OCI-LY1 (cell line): ENCODE data around the gene CELF6.

Experiments
- H2AFZ ChIP-seq: fragments of 200-600 bp; sonication (generic), shearing (Covaris generic); 2 replicates; pipeline ENCODE4 v1.6.0; 2014; ENCODE audit warnings: antibody characterized with exemption, mild to moderate bottlenecking, low read length
- H3F3A ChIP-seq: fragments of 200-600 bp; sonication (generic), shearing (Covaris generic); 2 replicates; pipeline ENCODE4 v1.6.0; 2014; ENCODE audit warnings: mild to moderate bottlenecking, antibody characterized with exemption, low read length, moderate library complexity; ENCODE audit not compliant: insufficient read depth
- H3K27ac ChIP-seq: fragments of 200-600 bp; sonication (generic); 2 replicates; pipeline ENCODE4 v1.5.1; 2014; ENCODE audit warnings: low read length, mixed run types, mild to moderate bottlenecking, low read depth; ENCODE audit not compliant: poor library complexity, severe bottlenecking
- H3K27me3 ChIP-seq: fragments of 200-600 bp; sonication (generic); 2 replicates; pipeline ENCODE4 v1.6.0; 2014; ENCODE audit warnings: antibody characterized with exemption, mild to moderate bottlenecking, low read length, moderate library complexity; ENCODE audit not compliant: insufficient read depth
- H3K36me3 ChIP-seq: fragments of 200-600 bp; sonication (generic); 2 replicates; pipeline ENCODE4 v1.6.1; 2014; ENCODE audit warnings: mild to moderate bottlenecking, antibody characterized with exemption, low read length, moderate library complexity, mixed read lengths; ENCODE audit not compliant: insufficient read depth
- H3K4me1 ChIP-seq: fragments of 200-600 bp; sonication (generic); 2 replicates; pipeline ENCODE4 v1.5.1; 2014; ENCODE audit warnings: mild to moderate bottlenecking, low read length, moderate library complexity; ENCODE audit not compliant: insufficient read depth, severe bottlenecking
- H3K4me2 ChIP-seq: fragments of 200-600 bp; sonication (generic), shearing (Covaris generic); 2 replicates; pipeline ENCODE4 v1.6.1; 2014; ENCODE audit warnings: low read length
- H3K4me3 ChIP-seq: fragments of 200-600 bp; sonication (generic); 2 replicates; pipeline ENCODE4 v1.5.1; 2014; ENCODE audit warnings: low read length, low read depth, mild to moderate bottlenecking, mixed read lengths; ENCODE audit not compliant: poor library complexity, severe bottlenecking
- H3K79me2 ChIP-seq: fragments of 200-600 bp; shearing (Covaris generic); 2 replicates; pipeline ENCODE4 v1.6.1; 2016; ENCODE audit warnings: mixed run types, low read length, mixed read lengths; ENCODE audit not compliant: insufficient read depth
- H3K9ac ChIP-seq: fragments of 200-600 bp; sonication (generic), shearing (Covaris generic); 2 replicates; pipeline ENCODE4 v1.6.1; 2014; ENCODE audit warnings: mild to moderate bottlenecking, low read length, mixed read lengths
- H3K9me2 ChIP-seq: fragments of 200-600 bp; sonication (generic), shearing (Covaris generic); 2 replicates; pipeline ENCODE4 v1.6.1; 2014; ENCODE audit warnings: low read depth, mild to moderate bottlenecking, low read length, mixed read lengths
- H3K9me3 ChIP-seq: fragments of 200-600 bp; shearing (Covaris generic); 2 replicates; pipeline ENCODE4 v1.6.1; 2014; ENCODE audit warnings: low read length, mixed read lengths
- H4K20me1 ChIP-seq: fragments of 200-600 bp; sonication (generic), shearing (Covaris generic); 2 replicates; pipeline ENCODE4 v1.6.0; 2016; ENCODE audit warnings: mild to moderate bottlenecking, low read length; ENCODE audit not compliant: insufficient read depth
- CTCF ChIP-seq: fragments of 200-600 bp; sonication (generic), shearing (Covaris generic); IDR thresholded peaks from 2 replicates; pipeline ENCODE4 v1.5.1; 2017; ENCODE audit warnings: mild to moderate bottlenecking, antibody characterized with exemption, low read length, moderate library complexity, mixed read lengths
- EZH2 ChIP-seq: fragments of 200-600 bp; sonication (generic), shearing (Covaris generic); IDR thresholded peaks from 2 replicates; pipeline ENCODE4 v1.8.0; 2017; ENCODE audit warnings: borderline replicate concordance, mixed run types, mild to moderate bottlenecking, antibody characterized with exemption, low read length, moderate library complexity, mixed read lengths

Gene CELF6

GRCh38 chr15:72313881-72314280 is 6.1 kb downstream of the CELF6 start:
- H4K20me1 ChIP-seq, result no peaks in the 10 kb centered on the region
- H3K36me3 ChIP-seq, result no peaks in the 10 kb centered on the region
- no peaks in the 10 kb centered on the region for H3K79me2 ChIP-seq
- no peaks in the 10 kb centered on the region for H3K4me1 ChIP-seq
- TF ChIP-seq CTCF (no peak), EZH2 (no peak)
- no peaks in the 10 kb centered on the region for H3K9me2 ChIP-seq
- H3K27me3 ChIP-seq, result no peaks in the 10 kb centered on the region
- H3K9me3 ChIP-seq, result no peaks in the 10 kb centered on the region
- H3K27ac ChIP-seq, result no peak overlapping the region
- H3K4me2 ChIP-seq, result no peak overlapping the region
- H3K4me3 ChIP-seq, result no peak overlapping the region
- H3F3A ChIP-seq, result no peaks in the 10 kb centered on the region
- no peak overlapping the region for H3K9ac ChIP-seq
- no peak overlapping the region for H2AFZ ChIP-seq

- Histone ChIP-seq H3K4me1 (no peaks in the 10 kb centered on the region), H3K36me3 (no peaks in the 10 kb centered on the region), H3K27ac (no peak overlapping the region), H3K9me2 (no peaks in the 10 kb centered on the region), H3K79me2 (no peaks in the 10 kb centered on the region), H3K4me3 (no peak overlapping the region), H2AFZ (no peak overlapping the region), H3K9me3 (no peaks in the 10 kb centered on the region), H4K20me1 (no peaks in the 10 kb centered on the region), H3K9ac (no peak overlapping the region), H3K4me2 (no peak overlapping the region), H3F3A (no peaks in the 10 kb centered on the region), H3K27me3 (no peaks in the 10 kb centered on the region)
- no peak for TF ChIP-seq CTCF
- TF ChIP-seq EZH2, result no peak
These were observed 6.5 kb downstream of the CELF6 start for GRCh38 chr15:72313448-72313840.

GRCh38 chr15:72312605-72313447 is 7.1 kb downstream of the CELF6 start:
- TF ChIP-seq CTCF (peak; percentile 74), EZH2 (no peak)
- Histone ChIP-seq H3K9me3 (no peaks in the 10 kb centered on the region), H4K20me1 (no peaks in the 10 kb centered on the region), H3F3A (no peaks in the 10 kb centered on the region), H3K79me2 (no peaks in the 10 kb centered on the region), H3K4me3 (no peak overlapping the region), H3K27me3 (no peaks in the 10 kb centered on the region), H3K9ac (no peak overlapping the region), H3K4me2 (no peak overlapping the region), H3K9me2 (no peaks in the 10 kb centered on the region), H3K4me1 (no peaks in the 10 kb centered on the region), H3K36me3 (no peaks in the 10 kb centered on the region), H2AFZ (no peak overlapping the region), H3K27ac (no peak overlapping the region)
